Neural cell (in vitro differentiated cells): Measurements from ENCODE around the gene AGBL3. TPM values are rescaled to one million over a fixed set of nuclear protein-coding genes. Genes with fewer than 3 reads are reported as not detected.

Experiments
- H2AFZ ChIP-seq: fragments of 200-600, 300-800 bp; sonication (generic), shearing (Covaris generic); 2 replicates; pipeline ENCODE4 v1.6.0; 2014; ENCODE audit warnings: low read depth, mild to moderate bottlenecking, antibody characterized with exemption, low read length, moderate library complexity
- H3F3A ChIP-seq: fragments of 200-600 bp; shearing (Covaris generic); 2 replicates; pipeline ENCODE4 v1.6.1; 2016; ENCODE audit warnings: mild to moderate bottlenecking, moderate library complexity, mixed read lengths, antibody characterized with exemption, low read length; ENCODE audit not compliant: insufficient read depth, poor library complexity, severe bottlenecking
- H3K27ac ChIP-seq: fragments of 200-600, 300-800 bp; sonication (generic), shearing (Covaris generic); 2 replicates; pipeline ENCODE4 v1.5.1; 2014; ENCODE audit warnings: mild to moderate bottlenecking, low read length, moderate library complexity
- H3K27me3 ChIP-seq: fragments of 300-800, 200-600 bp; sonication (generic), shearing (Covaris generic); 2 replicates; pipeline ENCODE4 v1.6.0; 2014; ENCODE audit warnings: mild to moderate bottlenecking, low read depth, low read length, moderate library complexity; ENCODE audit not compliant: insufficient read depth
- H3K36me3 ChIP-seq: fragments of 300-800, 200-600 bp; sonication (generic), shearing (Covaris generic); 2 replicates; pipeline ENCODE4 v1.5.1; 2014; ENCODE audit warnings: mild to moderate bottlenecking, antibody characterized with exemption, low read length, moderate library complexity; ENCODE audit not compliant: insufficient read depth
- H3K4me2 ChIP-seq: fragments of 300-800, 200-600 bp; sonication (generic), shearing (Covaris generic); 2 replicates; pipeline ENCODE4 v1.6.0; 2014; ENCODE audit warnings: mild to moderate bottlenecking, low read length
- H3K4me3 ChIP-seq: fragments of 300-800, 200-600 bp; sonication (generic), shearing (Covaris generic); 2 replicates; pipeline ENCODE4 v1.5.1; 2014; ENCODE audit warnings: mild to moderate bottlenecking, low read length, moderate library complexity
- H3K79me2 ChIP-seq: fragments of 200-600 bp; shearing (Covaris generic); replicated peaks from 2 replicates; pipeline ENCODE4 v1.6.0; 2014; ENCODE audit warnings: mild to moderate bottlenecking, low read length, moderate library complexity; ENCODE audit not compliant: insufficient read depth
- H3K9ac ChIP-seq: fragments of 300-800, 200-600 bp; sonication (generic), shearing (Covaris generic); 2 replicates; pipeline ENCODE4 v1.6.1; 2016; ENCODE audit warnings: mild to moderate bottlenecking, low read length, mixed read lengths
- H3K9me2 ChIP-seq: fragments of 200-600 bp; shearing (Covaris generic); 2 replicates; pipeline ENCODE4 v1.6.1; 2016; ENCODE audit warnings: mild to moderate bottlenecking, low read length, mixed read lengths; ENCODE audit not compliant: insufficient read depth
- H3K9me3 ChIP-seq: fragments of 200-600, 300-800 bp; sonication (generic), shearing (Covaris generic); 2 replicates; pipeline ENCODE4 v1.6.1; 2016; ENCODE audit warnings: mild to moderate bottlenecking, mixed run types, low read length, moderate library complexity, mixed read lengths
- H4K20me1 ChIP-seq: fragments of 200-600 bp; shearing (Covaris generic); 2 replicates; pipeline ENCODE4 v1.6.1; 2016; ENCODE audit warnings: mild to moderate bottlenecking, mixed run types; ENCODE audit not compliant: insufficient read depth
- EP300 ChIP-seq: fragments of 450-650 bp; conservative IDR thresholded peaks from 2 replicates; pipeline ENCODE4 v1.6.1; 2014; ENCODE audit warnings: antibody characterized with exemption, mild to moderate bottlenecking, moderate library complexity; ENCODE audit not compliant: poor library complexity, severe bottlenecking
- EZH2 ChIP-seq: fragments of 200-600, 300-800 bp; shearing (Covaris generic), sonication (generic); IDR thresholded peaks from 2 replicates; pipeline ENCODE4 v1.6.1; 2014; ENCODE audit warnings: antibody characterized with exemption, low read length, borderline replicate concordance, mild to moderate bottlenecking; ENCODE audit not compliant: insufficient read depth, poor library complexity, severe bottlenecking
- MXI1 ChIP-seq: fragments of 450-650 bp; conservative IDR thresholded peaks from 2 replicates; pipeline ENCODE4 v1.6.1; 2014; ENCODE audit warnings: antibody characterized with exemption, mild to moderate bottlenecking; ENCODE audit not compliant: poor library complexity, severe bottlenecking
- POLR2AphosphoS5 ChIP-seq: IDR thresholded peaks from 2 replicates; pipeline ENCODE4 v1.6.1; 2012
- RAD21 ChIP-seq: fragments of 450-650 bp; conservative IDR thresholded peaks from 2 replicates; pipeline ENCODE4 v1.6.1; 2014; ENCODE audit warnings: antibody characterized with exemption, mild to moderate bottlenecking, moderate library complexity
- REST ChIP-seq: IDR thresholded peaks from 2 replicates; pipeline ENCODE4 v1.6.1; 2012; ENCODE audit warnings: borderline replicate concordance
- SMC3 ChIP-seq: fragments of 450-650 bp; conservative IDR thresholded peaks from 2 replicates; pipeline ENCODE4 v1.6.1; 2014; ENCODE audit warnings: antibody characterized with exemption, mild to moderate bottlenecking, moderate library complexity; ENCODE audit not compliant: poor library complexity
- TAF1 ChIP-seq: IDR thresholded peaks from 2 replicates; pipeline ENCODE4 v1.6.1; 2012; ENCODE audit warnings: low read depth
- polyA plus RNA-seq: library from polyadenylated mRNA; depleted of rRNA; stranded (reverse); fragments of >200 nt; gene quantifications from 2 replicates; pipeline ENCODE4 v1.2.3, GENCODE V29; 2014
- TF ChIP-seq, protein P1 (sequence below): fragments of 450-650 bp; IDR thresholded peaks from 2 replicates; pipeline ENCODE4 v1.5.1; 2014; ENCODE audit warnings: antibody characterized with exemption, mild to moderate bottlenecking, moderate library complexity; ENCODE audit not compliant: poor library complexity, severe bottlenecking

Gene AGBL3
- polyA plus RNA-seq, 1 donor from 2014 or later, result 9.5 TPM

DNA sequence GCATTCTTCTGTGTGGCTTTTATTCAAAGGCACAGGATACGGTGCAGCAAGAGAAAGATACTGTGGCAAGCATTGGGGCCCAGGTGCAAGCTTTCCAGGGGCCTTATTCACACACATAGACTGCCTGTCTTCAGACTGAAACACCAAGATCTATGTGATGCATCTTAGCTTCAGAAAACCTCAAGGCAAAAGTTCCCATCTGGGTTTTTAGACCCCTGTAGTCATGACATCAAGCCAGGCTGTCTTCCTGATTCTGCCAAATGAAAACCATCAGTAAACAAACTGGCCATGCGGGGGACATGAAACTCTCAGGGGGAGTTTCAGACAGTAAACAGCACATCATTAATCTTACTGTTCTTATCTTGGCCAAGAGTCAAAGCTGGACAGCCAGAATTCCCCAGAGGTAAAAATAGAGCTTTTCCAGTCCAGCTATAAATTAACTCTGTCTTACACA lies 9.8 kb downstream of the AGBL3 start:
- Histone ChIP-seq H2AFZ (no peak overlapping the region), H3K4me3 (no peak overlapping the region), H3K9me2 (no peaks in the 10 kb centered on the region), H3K27me3 (no peaks in the 10 kb centered on the region), H3K9ac (no peak overlapping the region), H3K4me2 (no peak overlapping the region), H3F3A (no peaks in the 10 kb centered on the region), H3K36me3 (peaks cover 6% of the 10 kb centered on the region), H3K79me2 (no peaks in the 10 kb centered on the region), H4K20me1 (no peaks in the 10 kb centered on the region), H3K27ac (no peak overlapping the region), H3K9me3 (no peaks in the 10 kb centered on the region)
- TF ChIP-seq EP300, result no peak
- no peak for TF ChIP-seq EZH2
- no peak for TF ChIP-seq SMC3
- TF ChIP-seq, protein P1, sequence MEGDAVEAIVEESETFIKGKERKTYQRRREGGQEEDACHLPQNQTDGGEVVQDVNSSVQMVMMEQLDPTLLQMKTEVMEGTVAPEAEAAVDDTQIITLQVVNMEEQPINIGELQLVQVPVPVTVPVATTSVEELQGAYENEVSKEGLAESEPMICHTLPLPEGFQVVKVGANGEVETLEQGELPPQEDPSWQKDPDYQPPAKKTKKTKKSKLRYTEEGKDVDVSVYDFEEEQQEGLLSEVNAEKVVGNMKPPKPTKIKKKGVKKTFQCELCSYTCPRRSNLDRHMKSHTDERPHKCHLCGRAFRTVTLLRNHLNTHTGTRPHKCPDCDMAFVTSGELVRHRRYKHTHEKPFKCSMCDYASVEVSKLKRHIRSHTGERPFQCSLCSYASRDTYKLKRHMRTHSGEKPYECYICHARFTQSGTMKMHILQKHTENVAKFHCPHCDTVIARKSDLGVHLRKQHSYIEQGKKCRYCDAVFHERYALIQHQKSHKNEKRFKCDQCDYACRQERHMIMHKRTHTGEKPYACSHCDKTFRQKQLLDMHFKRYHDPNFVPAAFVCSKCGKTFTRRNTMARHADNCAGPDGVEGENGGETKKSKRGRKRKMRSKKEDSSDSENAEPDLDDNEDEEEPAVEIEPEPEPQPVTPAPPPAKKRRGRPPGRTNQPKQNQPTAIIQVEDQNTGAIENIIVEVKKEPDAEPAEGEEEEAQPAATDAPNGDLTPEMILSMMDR, result no peak
- TF ChIP-seq RAD21, result no peak
- no peak for TF ChIP-seq TAF1
- no peak for TF ChIP-seq POLR2AphosphoS5
- TF ChIP-seq MXI1, result no peak
- TF ChIP-seq REST, result no peak

DNA sequence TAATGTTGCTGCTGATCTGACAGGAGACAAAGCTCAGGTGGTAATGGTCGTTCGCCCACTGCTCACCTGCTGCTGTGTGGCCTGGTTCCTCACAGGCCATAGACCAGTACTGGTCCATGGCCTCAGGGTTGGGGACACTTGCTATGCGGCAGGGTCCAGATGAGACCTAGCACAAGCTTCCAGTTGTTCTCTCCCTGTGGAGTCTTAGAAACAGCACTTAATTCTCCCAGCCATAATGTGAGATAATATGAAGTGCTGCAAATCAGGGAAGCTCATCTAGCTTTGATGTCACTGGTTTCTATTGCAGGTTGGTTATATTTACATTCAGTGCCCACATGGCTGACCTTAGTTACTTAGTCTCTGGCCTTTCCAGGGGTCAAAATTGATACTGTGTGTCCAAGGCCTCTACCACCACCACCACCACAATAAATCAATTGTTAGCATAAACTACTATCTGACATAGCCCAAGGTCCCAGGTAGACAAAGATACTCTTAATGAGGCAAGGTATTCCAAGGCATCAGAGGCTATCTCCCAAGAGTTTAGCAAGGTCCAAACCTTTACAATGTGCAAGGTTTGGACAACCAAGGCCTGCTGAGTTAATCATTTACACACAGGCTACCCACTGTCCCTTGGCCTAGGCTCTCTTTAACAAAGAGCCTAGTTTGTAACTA lies 11.0 kb downstream of the AGBL3 start:
- no peaks in the 10 kb centered on the region for H3K27me3 ChIP-seq
- no peak overlapping the region for H3K4me2 ChIP-seq
- no peak overlapping the region for H3K4me3 ChIP-seq
- H3K9me2 ChIP-seq, result no peaks in the 10 kb centered on the region
- no peak overlapping the region for H3K27ac ChIP-seq
- no peak overlapping the region for H2AFZ ChIP-seq
- H3F3A ChIP-seq, result no peaks in the 10 kb centered on the region
- TF ChIP-seq SMC3 (no peak), REST (no peak), TAF1 (no peak), EP300 (no peak), EZH2 (no peak), MXI1 (no peak), POLR2AphosphoS5 (no peak)
- TF ChIP-seq, protein P1, result no peak
- no peaks in the 10 kb centered on the region for H3K79me2 ChIP-seq
- H3K36me3 ChIP-seq, result peaks cover 6% of the 10 kb centered on the region
- H3K9ac ChIP-seq, result no peak overlapping the region
- no peaks in the 10 kb centered on the region for H3K9me3 ChIP-seq
- no peaks in the 10 kb centered on the region for H4K20me1 ChIP-seq
